Fibroblast of lung (primary cell): Measurements from ENCODE around the gene MILR1. TPM values are rescaled to one million over a fixed set of nuclear protein-coding genes. Genes with fewer than 3 reads are reported as not detected.
A peak's percentile ranks its signal among the peaks of the same experiment; 100 is the strongest.

Experiments used
- DNase-seq, 2 donors: peaks; one replicate each; pipeline versions ENCODE4 v3.0.0 to v3.0.0-alpha.2; 2010; ENCODE audit warnings: low read depth in 2 of 2
- H2AFZ ChIP-seq: 2 replicates; pipeline ENCODE4 v1.5.1; 2012; ENCODE audit warnings: low read length, control low read depth, inconsistent platforms
- H3K27ac ChIP-seq: 2 replicates; pipeline ENCODE4 v1.5.1; 2011; ENCODE audit warnings: low read length, control low read depth; ENCODE audit not compliant: insufficient read depth
- H3K27me3 ChIP-seq: 2 replicates; pipeline ENCODE4 v1.5.1; 2011; ENCODE audit warnings: mild to moderate bottlenecking, low read length; ENCODE audit not compliant: control insufficient read depth, insufficient read depth
- H3K36me3 ChIP-seq: 2 replicates; pipeline ENCODE4 v1.5.1; 2011; ENCODE audit warnings: low read length; ENCODE audit not compliant: control insufficient read depth, insufficient read depth
- H3K4me1 ChIP-seq: 2 replicates; pipeline ENCODE4 v1.5.1; 2011; ENCODE audit warnings: low read length; ENCODE audit not compliant: control insufficient read depth, insufficient read depth; ENCODE audit errors: extremely low read depth
- H3K4me2 ChIP-seq: 2 replicates; pipeline ENCODE4 v1.5.1; 2011; ENCODE audit warnings: low read length, control low read depth; ENCODE audit not compliant: insufficient read depth; ENCODE audit errors: extremely low read depth
- H3K4me3 ChIP-seq, 4 experiments: fragments of 200-600 bp in 1 of 4; sonication (generic) in 1 of 4; replicated peaks in 1 of 4; 2 replicates each; pipeline ENCODE4 v1.5.1; 2011 to 2016; ENCODE audit warnings: low read length in 4 of 4, low read depth in 3 of 4, mild to moderate bottlenecking in 3 of 4, control low read depth in 2 of 4, inconsistent platforms in 1 of 4, mixed read lengths in 1 of 4; ENCODE audit not compliant: insufficient read depth in 1 of 4; ENCODE audit errors: control extremely low read depth in 1 of 4
- H3K79me2 ChIP-seq: 2 replicates; pipeline ENCODE4 v1.5.1; 2012; ENCODE audit warnings: mild to moderate bottlenecking, low read length, inconsistent platforms; ENCODE audit not compliant: control insufficient read depth, insufficient read depth
- H3K9ac ChIP-seq: 2 replicates; pipeline ENCODE4 v1.5.1; 2011; ENCODE audit warnings: mild to moderate bottlenecking, low read length, control low read depth; ENCODE audit not compliant: insufficient read depth
- H3K9me3 ChIP-seq: 2 replicates; pipeline ENCODE4 v1.5.1; 2012; ENCODE audit warnings: low read depth, low read length; ENCODE audit not compliant: control insufficient read depth, insufficient read depth
- H4K20me1 ChIP-seq: 2 replicates; pipeline ENCODE4 v1.5.1; 2011; ENCODE audit warnings: low read length; ENCODE audit not compliant: control insufficient read depth, insufficient read depth; ENCODE audit errors: extremely low read depth
- CTCF ChIP-seq, 2 donors: IDR thresholded peaks in 1 of 2; conservative IDR thresholded peaks in 1 of 2; 1 replicate in 1 of 2; 2 replicates in 1 of 2; pipeline ENCODE4 v1.5.1; 2011 to 2012; ENCODE audit warnings: low read length in 2 of 2, control low read depth in 1 of 2, inconsistent platforms in 1 of 2, low read depth in 1 of 2, mild to moderate bottlenecking in 1 of 2
- EZH2 ChIP-seq: IDR thresholded peaks from 2 replicates; pipeline ENCODE4 v1.5.1; 2012; ENCODE audit warnings: low read length, control low read depth, mild to moderate bottlenecking; ENCODE audit errors: missing control alignments
- polyA plus RNA-seq, 2 donors: library from polyadenylated mRNA; depleted of rRNA in 1 of 2; stranded (reverse) in 1 of 2; unstranded in 1 of 2; fragments of >200 nt; gene quantifications; 2 replicates each; pipeline ENCODE4 v1.2.1, GENCODE V29; 2011 to 2012; ENCODE audit warnings: missing spikeins in 1 of 2
- total RNA-seq: library from RNA; depleted of rRNA; stranded (reverse); fragments of >200 nt; gene quantifications from 2 replicates; pipeline ENCODE4 v1.2.1, GENCODE V29; 2014

MILR1 gene
- total and polyA plus RNA-seq, 2 donors (not counting 1 experiment from before 2014, with no cell fraction given) = 9.1 to 11.6 TPM

DNA sequence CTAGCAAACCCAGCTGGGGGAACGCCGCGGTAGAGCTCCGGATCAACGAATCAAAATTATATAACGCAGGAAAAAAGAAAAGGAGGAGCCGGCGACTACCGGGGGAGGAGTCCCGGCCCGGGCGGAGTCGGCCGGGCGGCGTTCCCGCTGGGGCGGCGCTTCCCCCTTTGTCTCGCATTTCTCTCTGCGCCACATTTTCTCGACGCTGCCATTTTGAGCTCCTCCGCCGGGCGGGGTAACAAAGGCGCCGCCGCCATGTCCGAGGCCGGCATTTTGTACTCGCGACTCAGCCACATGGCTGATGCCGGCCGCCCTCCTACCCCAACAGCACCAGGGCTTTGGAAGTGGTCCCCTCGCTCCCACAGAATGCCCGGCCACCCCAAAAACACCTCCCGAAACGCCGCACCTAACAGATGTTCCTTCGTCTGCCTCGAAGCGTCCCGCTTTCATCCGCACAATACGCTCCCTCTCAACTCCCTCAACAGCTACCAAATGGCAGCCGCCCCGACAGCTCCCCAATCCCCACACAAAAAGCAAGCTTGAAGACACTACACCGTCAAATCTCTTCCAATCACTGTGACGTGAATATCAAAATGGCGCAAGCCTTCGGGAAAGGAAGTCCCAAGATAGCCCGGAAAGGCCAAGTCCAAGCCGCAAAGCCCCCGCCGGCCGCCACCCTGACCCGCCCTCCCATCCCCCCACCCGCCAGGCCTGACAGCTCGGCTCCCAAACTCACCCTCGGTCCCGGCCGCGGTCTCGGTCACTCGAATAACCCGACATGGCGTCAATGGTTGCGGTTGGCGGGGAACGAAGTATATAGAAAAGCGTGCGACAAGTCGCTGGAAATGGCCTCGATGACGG, 56.7 kb downstream of the MILR1 start:
- TF ChIP-seq EZH2 (no peak), CTCF (conservative IDR thresholded peaks at IDR 0.05 in 1 of 2, IDR thresholded peaks at IDR 0.05 in 1 of 2; ENCODE audit: low read depth in 1 of 2, low read length in 2 of 2) (no peak)
- H3K27ac ChIP-seq = peak overlapping the region; percentile 97
- H3K4me3 ChIP-seq = peak overlapping the region; percentile 74 to 100 (median 92)
- H4K20me1 ChIP-seq = peaks cover 13% of the 10 kb centered on the region
- H3K9ac ChIP-seq = peak overlapping the region; percentile 95
- H3K4me2 ChIP-seq = no peak overlapping the region
- no peak overlapping the region for H2AFZ ChIP-seq
- peaks cover 14% of the 10 kb centered on the region for H3K4me1 ChIP-seq
- peaks cover 89% of the 10 kb centered on the region for H3K79me2 ChIP-seq
- peak; percentile 79 to 92 for DNase-seq
- H3K36me3 ChIP-seq = peaks cover 27% of the 10 kb centered on the region
- H3K9me3 ChIP-seq = no peaks in the 10 kb centered on the region
- H3K27me3 ChIP-seq = no peaks in the 10 kb centered on the region

DNA sequence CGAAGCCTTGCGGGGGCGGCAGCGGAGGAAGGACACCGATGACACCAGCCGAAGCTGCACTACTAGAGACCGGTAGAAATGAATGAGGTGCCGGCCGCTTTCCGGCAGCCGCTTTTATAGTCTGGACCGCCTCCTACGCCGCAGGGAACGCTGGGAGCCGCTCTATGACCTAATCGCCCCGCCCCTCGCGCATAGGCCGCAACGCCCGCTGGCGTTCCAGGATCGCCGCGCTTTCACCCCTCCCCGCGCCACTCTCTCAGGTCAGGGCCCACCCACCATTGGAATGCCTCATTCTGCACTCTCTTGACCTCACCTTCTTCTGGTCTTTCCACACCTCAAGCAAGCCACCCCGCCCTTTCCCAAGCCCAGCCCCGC, 57.3 kb downstream of the MILR1 start, which contains the start of gene DDX5:
Gene DDX5 (minus strand): TSS at position 89 of the 375 bp plus-strand sequence. CDS start 170 bp downstream, outside the sequence.
- peaks cover 13% of the 10 kb centered on the region for H4K20me1 ChIP-seq
- peak within 1 kb of the TSS; percentile 78 for H2AFZ ChIP-seq
- H3K4me1 ChIP-seq = peaks cover 14% of the 10 kb centered on the region
- peak within 1 kb of the TSS; percentile 74 to 100 (median 92) for H3K4me3 ChIP-seq
- no peaks in the 10 kb centered on the region for H3K27me3 ChIP-seq
- H3K4me2 ChIP-seq = peak within 1 kb of the TSS; percentile 96
- peak within 1 kb of the TSS; percentile 97 for H3K27ac ChIP-seq
- H3K9me3 ChIP-seq = no peaks in the 10 kb centered on the region
- H3K79me2 ChIP-seq = peaks cover 84% of the 10 kb centered on the region
- H3K9ac ChIP-seq = peak within 1 kb of the TSS; percentile 95
- DNase-seq = peak in 1 of 2 donors; percentile 96
- no peak for TF ChIP-seq CTCF (conservative IDR thresholded peaks at IDR 0.05 in 1 of 2, IDR thresholded peaks at IDR 0.05 in 1 of 2; ENCODE audit: low read depth in 1 of 2, low read length in 2 of 2)
- no peak for TF ChIP-seq EZH2
- H3K36me3 ChIP-seq = peaks cover 23% of the 10 kb centered on the region

GRCh38 chr17:64506576-64507412, 57.9 kb downstream of the MILR1 start, which contains the start of gene CEP95:
TSS of gene CEP95 (plus strand) at chr17:64506977. CDS start at chr17:64507098, 121 bp downstream.
- H3K79me2 ChIP-seq = peaks cover 78% of the 10 kb centered on the region
- no peaks in the 10 kb centered on the region for H3K9me3 ChIP-seq
- peak within 1 kb of the TSS; percentile 78 for H2AFZ ChIP-seq
- peak; percentile 99 for DNase-seq
- H3K9ac ChIP-seq = peak within 1 kb of the TSS; percentile 95
- no peaks in the 10 kb centered on the region for H3K27me3 ChIP-seq
- peaks cover 13% of the 10 kb centered on the region for H4K20me1 ChIP-seq
- H3K4me3 ChIP-seq = peak within 1 kb of the TSS; percentile 74 to 100 (median 92)
- peak within 1 kb of the TSS; percentile 96 for H3K4me2 ChIP-seq
- peak within 1 kb of the TSS; percentile 97 for H3K27ac ChIP-seq
- TF ChIP-seq CTCF (conservative IDR thresholded peaks at IDR 0.05 in 1 of 2, IDR thresholded peaks at IDR 0.05 in 1 of 2; ENCODE audit: low read depth in 1 of 2, low read length in 2 of 2) (no peak), EZH2 (no peak)
- H3K36me3 ChIP-seq = peaks cover 20% of the 10 kb centered on the region
- H3K4me1 ChIP-seq = peaks cover 14% of the 10 kb centered on the region
